H1 (cell line): ENCODE data around the gene TLR7.

Source experiments
- CTCF ChIP-seq, 3 experiments: IDR thresholded peaks; 1 replicate in 2 of 3; 2 replicates in 1 of 3; pipeline versions ENCODE4 v1.5.1 to v1.6.1; 2011; ENCODE audit warnings: low read length in 3 of 3, mild to moderate bottlenecking in 3 of 3, inconsistent platforms in 2 of 3, low read depth in 1 of 3, moderate library complexity in 1 of 3; ENCODE audit not compliant: insufficient read depth in 1 of 3; ENCODE audit errors: control extremely low read depth in 1 of 3
- EZH2 ChIP-seq: fragments of 200-600 bp; sonication (generic); IDR thresholded peaks from 2 replicates; pipeline ENCODE4 v1.7.1; 2012; ENCODE audit warnings: low read depth, mild to moderate bottlenecking, moderate library complexity, low read length, inconsistent platforms; ENCODE audit not compliant: severe bottlenecking
- POLR2A ChIP-seq, 2 experiments: IDR thresholded peaks; 1 replicate in 1 of 2; 2 replicates in 1 of 2; pipeline ENCODE4 v1.6.1; 2011; ENCODE audit warnings: low read depth in 2 of 2, low read length in 2 of 2, mild to moderate bottlenecking in 2 of 2; ENCODE audit errors: control extremely low read depth in 1 of 2
- RNF2 ChIP-seq: fragments of 200-900, 300-1000 bp; sonication (generic); IDR thresholded peaks from 2 replicates; pipeline ENCODE4 v1.7.1; 2016; ENCODE audit warnings: borderline replicate concordance, low read depth, mild to moderate bottlenecking, antibody characterized with exemption, low read length; ENCODE audit not compliant: poor library complexity, severe bottlenecking; ENCODE audit errors: missing control alignments
- SP2 ChIP-seq: IDR thresholded peaks from 2 replicates; pipeline ENCODE4 v1.6.1; 2012; ENCODE audit warnings: mild to moderate bottlenecking, low read length, inconsistent platforms
- SRF ChIP-seq: IDR thresholded peaks from 2 replicates; pipeline ENCODE4 v1.6.1; 2011; ENCODE audit warnings: mild to moderate bottlenecking, low read depth, low read length, moderate library complexity

DNA sequence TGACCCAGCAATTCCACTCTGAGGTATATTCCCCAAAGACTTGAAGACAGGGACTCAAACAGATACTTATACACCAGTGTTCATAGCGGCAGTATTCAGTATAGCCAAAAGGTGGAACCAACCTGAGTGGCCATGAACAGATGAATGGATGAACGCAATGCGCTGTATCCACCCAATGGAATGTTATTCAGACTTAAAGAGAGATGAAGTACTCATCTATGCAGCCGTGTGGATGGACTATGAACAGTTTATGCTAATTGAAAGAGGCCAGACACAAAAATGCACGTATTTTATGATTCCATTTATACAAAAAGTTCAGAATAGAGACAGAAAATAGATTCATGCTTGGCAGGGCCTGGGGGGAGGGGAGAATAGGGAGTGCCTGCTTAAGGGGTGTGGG is 49.3 kb upstream of the TLR7 start:
- TF ChIP-seq SRF (no peak), SP2 (no peak), CTCF (IDR thresholded peaks at IDR 0.05; ENCODE audit: control extremely low read depth in 1 of 3, insufficient read depth in 1 of 3, low read depth in 1 of 3, low read length in 3 of 3) (no peak), EZH2 (no peak), POLR2A (IDR thresholded peaks at IDR 0.05; ENCODE audit: control extremely low read depth in 1 of 2, low read depth in 2 of 2, low read length in 2 of 2) (no peak), RNF2 (no peak)
